BE2C (cell line): ENCODE results near the gene MICU1.
"Not testable (repeated sequence)": the region's sequence is repeated elsewhere in the genome, so short reads cannot be mapped to it uniquely, and the experiment has no call there.

Experiments used
- DNase-seq: peaks from one replicate; pipeline ENCODE4 v3.0.0-alpha.2; 2020
- H3K27me3 ChIP-seq: fragments of 250-450 bp; sonication (Bioruptor Pico); 2 replicates; pipeline ENCODE4 v1.5.1; 2020; ENCODE audit warnings: mild to moderate bottlenecking
- H3K36me3 ChIP-seq: fragments of 250-450 bp; sonication (Bioruptor Pico); 2 replicates; pipeline ENCODE4 v1.5.1; 2020; ENCODE audit warnings: mild to moderate bottlenecking
- H3K4me1 ChIP-seq: fragments of 250-450 bp; sonication (Bioruptor Pico); 2 replicates; pipeline ENCODE4 v1.5.1; 2020
- H3K4me3 ChIP-seq: 2 replicates; pipeline ENCODE4 v1.5.1; 2011; ENCODE audit warnings: low read depth, low read length
- H3K9me3 ChIP-seq: fragments of 250-450 bp; sonication (Bioruptor Pico); 2 replicates; pipeline ENCODE4 v1.5.1; 2020
- TF ChIP-seq, protein P1 (sequence below): IDR thresholded peaks from 2 replicates; pipeline ENCODE4 v1.5.1; 2012; ENCODE audit warnings: mild to moderate bottlenecking, low read depth, low read length

MICU1 gene

DNA sequence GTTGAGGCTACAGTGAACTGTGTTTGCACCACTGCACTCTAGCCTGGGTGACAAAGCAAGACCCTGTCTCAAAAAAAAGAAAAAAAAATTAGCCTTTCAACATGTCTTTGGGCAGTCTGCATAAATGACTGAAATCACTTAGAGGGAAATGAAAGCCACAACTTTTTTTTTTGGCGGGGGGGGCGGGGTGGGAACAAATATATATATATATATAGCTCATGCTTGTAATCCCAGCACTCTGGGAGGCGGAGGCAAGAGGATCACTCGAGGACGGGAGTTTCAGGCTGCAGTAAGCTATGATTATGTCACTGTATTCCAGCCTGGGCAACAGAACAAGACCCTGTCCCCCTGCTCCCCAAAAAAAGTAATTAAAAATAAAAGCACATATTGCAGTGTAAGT is 23.4 kb upstream of the MICU1 start:
- H3K36me3 ChIP-seq, result no peaks in the 10 kb centered on the region
- H3K4me1 ChIP-seq, result no peaks in the 10 kb centered on the region
- no peaks in the 10 kb centered on the region for H3K9me3 ChIP-seq
- H3K4me3 ChIP-seq, result no peak overlapping the region
- no peak for DNase-seq
- H3K27me3 ChIP-seq, result no peaks in the 10 kb centered on the region
- TF ChIP-seq, protein P1, sequence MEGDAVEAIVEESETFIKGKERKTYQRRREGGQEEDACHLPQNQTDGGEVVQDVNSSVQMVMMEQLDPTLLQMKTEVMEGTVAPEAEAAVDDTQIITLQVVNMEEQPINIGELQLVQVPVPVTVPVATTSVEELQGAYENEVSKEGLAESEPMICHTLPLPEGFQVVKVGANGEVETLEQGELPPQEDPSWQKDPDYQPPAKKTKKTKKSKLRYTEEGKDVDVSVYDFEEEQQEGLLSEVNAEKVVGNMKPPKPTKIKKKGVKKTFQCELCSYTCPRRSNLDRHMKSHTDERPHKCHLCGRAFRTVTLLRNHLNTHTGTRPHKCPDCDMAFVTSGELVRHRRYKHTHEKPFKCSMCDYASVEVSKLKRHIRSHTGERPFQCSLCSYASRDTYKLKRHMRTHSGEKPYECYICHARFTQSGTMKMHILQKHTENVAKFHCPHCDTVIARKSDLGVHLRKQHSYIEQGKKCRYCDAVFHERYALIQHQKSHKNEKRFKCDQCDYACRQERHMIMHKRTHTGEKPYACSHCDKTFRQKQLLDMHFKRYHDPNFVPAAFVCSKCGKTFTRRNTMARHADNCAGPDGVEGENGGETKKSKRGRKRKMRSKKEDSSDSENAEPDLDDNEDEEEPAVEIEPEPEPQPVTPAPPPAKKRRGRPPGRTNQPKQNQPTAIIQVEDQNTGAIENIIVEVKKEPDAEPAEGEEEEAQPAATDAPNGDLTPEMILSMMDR, result no peak

DNA sequence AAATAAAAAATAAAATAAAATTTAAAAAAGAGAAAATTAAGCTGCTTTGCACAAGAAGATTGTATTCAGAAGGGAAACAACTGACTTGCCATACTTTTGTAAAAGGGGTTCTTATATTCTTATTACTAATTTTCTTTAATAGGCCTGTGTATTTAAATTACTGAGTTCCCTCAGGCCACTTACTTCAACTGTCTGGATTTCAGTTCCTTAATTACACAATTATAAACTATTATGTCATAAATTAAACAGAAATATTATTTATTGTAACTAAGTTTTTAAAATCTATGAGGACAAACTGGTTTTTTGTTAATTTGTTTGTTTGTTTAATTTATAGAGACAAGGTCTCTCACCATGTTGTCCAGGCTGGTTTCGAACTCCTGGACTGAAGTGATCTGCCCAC is 22.4 kb upstream of the MICU1 start:
- H3K9me3 ChIP-seq, result no peaks in the 10 kb centered on the region
- H3K27me3 ChIP-seq, result no peaks in the 10 kb centered on the region
- no peak for DNase-seq
- no peaks in the 10 kb centered on the region for H3K4me1 ChIP-seq
- H3K4me3 ChIP-seq, result no peak overlapping the region
- TF ChIP-seq, protein P1, result no peak
- H3K36me3 ChIP-seq, result no peaks in the 10 kb centered on the region

DNA sequence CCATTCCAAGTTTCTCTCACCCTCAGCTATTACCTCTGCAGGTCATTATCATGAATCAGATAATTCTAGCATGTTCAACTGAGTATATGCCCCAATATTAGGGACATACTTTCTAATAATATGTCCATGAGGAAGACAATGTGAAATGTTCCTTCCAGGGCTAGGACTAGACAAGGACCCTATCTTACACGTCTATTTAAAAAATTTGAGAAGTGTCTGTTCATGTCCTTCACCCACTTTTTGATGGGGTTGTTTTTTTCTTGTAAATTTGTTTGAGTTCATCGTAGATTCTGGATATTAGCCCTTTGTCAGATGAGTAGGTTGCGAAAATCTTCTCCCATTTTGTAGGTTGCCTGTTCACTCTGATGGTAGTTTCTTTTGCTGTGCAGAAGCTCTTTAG is 21.1 kb upstream of the MICU1 start:
- not testable (repeated sequence) for H3K9me3 ChIP-seq, H3K4me3 ChIP-seq, H3K4me1 ChIP-seq, DNase-seq, H3K36me3 ChIP-seq, H3K27me3 ChIP-seq

DNA sequence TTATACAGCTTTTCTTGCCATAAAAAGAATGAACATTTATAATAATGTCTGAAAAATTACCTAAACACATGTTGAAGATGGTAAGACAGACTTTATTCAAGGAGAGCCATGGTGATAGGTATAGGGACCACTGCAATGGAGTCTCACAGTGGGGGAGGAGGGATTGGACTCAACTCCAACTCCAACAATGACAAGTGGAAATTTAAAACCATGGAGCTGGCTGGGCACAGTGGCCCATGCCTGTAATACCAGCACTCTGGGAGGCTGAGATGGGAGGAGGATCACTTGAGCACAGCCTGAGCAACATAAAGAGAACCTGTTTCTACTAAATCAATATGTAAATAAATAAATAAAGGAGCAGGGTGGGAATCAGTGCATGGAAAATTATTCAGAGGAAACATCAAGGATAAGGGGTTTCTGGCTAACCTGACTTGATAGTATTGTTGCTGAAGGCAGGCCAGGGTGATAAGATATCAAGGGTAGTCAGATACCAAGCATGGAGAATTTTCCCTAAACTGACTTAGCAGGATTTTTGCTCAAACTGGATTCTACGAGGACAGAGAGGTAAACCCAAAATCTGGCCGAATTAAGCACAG is 19.5 kb upstream of the MICU1 start:
- Histone ChIP-seq H3K4me1 (no peaks in the 10 kb centered on the region), H3K36me3 (no peaks in the 10 kb centered on the region), H3K9me3 (no peaks in the 10 kb centered on the region), H3K27me3 (no peaks in the 10 kb centered on the region), H3K4me3 (no peak overlapping the region)
- TF ChIP-seq, protein P1, result no peak
- DNase-seq, result no peak

DNA sequence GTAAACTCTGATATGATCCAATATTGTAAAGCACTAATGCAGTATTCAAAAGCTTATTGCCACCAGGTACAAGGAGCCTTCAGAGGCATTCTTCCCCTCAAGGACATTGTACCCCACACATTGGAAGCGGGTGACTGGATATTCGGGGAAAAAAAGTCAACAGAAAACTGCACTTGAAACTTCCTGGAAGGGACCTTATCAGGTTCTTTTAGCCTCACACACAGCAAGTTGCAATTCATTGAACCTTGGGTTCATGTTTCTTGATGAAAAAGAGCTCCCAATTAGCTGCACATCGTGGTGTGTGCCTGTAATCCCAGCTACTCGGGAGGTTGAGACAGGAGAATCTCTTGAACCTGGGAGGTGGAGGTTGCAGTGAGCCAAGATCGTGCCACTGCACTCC is 16.4 kb upstream of the MICU1 start:
- H3K4me3 ChIP-seq, result no peak overlapping the region
- H3K27me3 ChIP-seq, result no peaks in the 10 kb centered on the region
- no peaks in the 10 kb centered on the region for H3K36me3 ChIP-seq
- DNase-seq, result no peak
- H3K9me3 ChIP-seq, result no peaks in the 10 kb centered on the region
- TF ChIP-seq, protein P1, result no peak
- H3K4me1 ChIP-seq, result no peaks in the 10 kb centered on the region

DNA sequence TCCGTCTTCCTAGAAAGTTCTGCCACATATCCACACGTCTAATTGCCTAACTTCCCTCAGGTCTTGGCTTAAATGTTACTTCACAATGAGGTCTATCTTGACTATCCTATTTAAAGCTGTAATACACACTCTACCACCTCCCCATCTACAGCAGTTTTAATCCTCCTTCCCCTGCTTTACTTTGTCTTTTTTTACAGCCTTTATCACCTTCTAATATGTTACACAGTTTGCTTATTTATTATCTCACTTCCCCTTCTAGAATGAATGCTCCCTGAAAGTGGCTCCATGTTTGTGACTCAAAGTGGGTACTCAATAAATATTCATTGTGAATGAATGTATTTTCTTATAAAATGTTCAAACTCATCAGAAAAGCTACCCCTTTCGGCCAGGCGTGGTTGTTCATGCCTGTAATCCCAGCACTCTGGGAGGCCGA is 13.6 kb upstream of the MICU1 start:
- TF ChIP-seq, protein P1, result no peak
- no peaks in the 10 kb centered on the region for H3K4me1 ChIP-seq
- no peak overlapping the region for H3K4me3 ChIP-seq
- no peaks in the 10 kb centered on the region for H3K36me3 ChIP-seq
- H3K9me3 ChIP-seq, result no peaks in the 10 kb centered on the region
- no peak for DNase-seq
- H3K27me3 ChIP-seq, result no peaks in the 10 kb centered on the region
